Smooth muscle cell of the brain vasculature (primary cell): ENCODE results near the gene PTPRQ.
"Not testable (repeated sequence)": the region's sequence is repeated elsewhere in the genome, so short reads cannot be mapped to it uniquely, and the experiment has no call there.

ENCODE experiments used
- DNase-seq: peaks from one replicate; pipeline ENCODE4 v3.0.0-alpha.2; 2012; ENCODE audit warnings: low read depth, low spot score

Gene PTPRQ, protein sequence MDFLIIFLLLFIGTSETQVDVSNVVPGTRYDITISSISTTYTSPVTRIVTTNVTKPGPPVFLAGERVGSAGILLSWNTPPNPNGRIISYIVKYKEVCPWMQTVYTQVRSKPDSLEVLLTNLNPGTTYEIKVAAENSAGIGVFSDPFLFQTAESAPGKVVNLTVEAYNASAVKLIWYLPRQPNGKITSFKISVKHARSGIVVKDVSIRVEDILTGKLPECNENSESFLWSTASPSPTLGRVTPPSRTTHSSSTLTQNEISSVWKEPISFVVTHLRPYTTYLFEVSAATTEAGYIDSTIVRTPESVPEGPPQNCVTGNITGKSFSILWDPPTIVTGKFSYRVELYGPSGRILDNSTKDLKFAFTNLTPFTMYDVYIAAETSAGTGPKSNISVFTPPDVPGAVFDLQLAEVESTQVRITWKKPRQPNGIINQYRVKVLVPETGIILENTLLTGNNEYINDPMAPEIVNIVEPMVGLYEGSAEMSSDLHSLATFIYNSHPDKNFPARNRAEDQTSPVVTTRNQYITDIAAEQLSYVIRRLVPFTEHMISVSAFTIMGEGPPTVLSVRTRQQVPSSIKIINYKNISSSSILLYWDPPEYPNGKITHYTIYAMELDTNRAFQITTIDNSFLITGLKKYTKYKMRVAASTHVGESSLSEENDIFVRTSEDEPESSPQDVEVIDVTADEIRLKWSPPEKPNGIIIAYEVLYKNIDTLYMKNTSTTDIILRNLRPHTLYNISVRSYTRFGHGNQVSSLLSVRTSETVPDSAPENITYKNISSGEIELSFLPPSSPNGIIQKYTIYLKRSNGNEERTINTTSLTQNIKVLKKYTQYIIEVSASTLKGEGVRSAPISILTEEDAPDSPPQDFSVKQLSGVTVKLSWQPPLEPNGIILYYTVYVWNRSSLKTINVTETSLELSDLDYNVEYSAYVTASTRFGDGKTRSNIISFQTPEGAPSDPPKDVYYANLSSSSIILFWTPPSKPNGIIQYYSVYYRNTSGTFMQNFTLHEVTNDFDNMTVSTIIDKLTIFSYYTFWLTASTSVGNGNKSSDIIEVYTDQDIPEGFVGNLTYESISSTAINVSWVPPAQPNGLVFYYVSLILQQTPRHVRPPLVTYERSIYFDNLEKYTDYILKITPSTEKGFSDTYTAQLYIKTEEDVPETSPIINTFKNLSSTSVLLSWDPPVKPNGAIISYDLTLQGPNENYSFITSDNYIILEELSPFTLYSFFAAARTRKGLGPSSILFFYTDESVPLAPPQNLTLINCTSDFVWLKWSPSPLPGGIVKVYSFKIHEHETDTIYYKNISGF (N-terminal part only)

DNA sequence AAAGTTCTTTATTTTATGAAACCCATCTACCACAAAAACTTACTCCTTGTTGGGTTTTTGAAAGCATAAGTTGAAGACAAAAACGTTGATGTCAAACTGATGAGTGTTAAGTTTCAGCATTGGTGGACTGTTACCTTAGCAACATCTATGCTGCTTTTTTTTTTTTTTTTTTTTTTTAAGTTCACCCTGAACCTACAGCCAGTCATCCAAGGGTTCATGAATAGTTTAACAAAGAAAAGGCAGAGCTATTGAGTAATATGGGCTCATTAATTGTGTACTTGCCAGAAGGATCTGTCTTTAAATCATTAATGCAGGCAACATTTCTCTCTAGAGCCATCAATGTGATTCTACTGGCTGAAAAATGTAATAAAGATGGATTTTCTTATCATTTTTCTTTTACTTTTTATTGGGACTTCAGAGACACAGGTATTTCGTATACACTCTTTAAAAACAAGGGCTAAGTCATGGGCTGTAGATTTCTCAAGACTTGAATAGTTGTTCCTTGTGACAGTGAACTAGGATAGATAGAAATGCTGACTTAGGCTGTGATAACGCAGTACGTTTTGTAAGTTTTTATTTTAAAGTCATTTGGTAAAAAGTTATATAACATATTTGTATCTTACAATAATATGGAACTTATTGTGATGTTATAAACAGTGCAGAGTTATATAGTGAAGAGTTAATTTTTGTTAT is at the start of gene PTPRQ:
Gene PTPRQ, plus strand, starts transcription at position 262 of the 693 bp plus-strand sequence. Its CDS starts 111 bp downstream, at position 373.
- no peak for DNase-seq

DNA sequence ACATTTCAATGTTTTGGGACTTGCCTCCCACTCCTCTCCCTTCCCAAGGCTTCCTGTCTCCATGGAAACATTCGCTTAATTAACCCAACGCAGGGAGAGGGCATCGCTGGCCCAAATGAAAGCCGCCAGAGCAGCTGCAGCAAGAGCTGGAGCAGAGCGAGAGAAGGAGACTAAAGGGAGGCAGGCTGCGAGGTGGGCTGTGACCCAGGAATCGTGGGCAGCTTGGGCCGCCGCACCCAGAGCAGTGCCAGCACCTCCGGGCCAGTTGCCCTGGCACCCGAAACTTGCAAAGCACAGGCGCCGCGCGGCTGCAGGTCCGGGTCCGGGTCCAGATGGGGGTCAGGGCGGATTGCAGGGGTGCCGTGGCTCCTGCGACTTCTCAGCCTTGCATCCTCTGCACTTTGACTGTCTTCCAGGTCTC is 43.5 kb upstream of the PTPRQ start:
- no peak for DNase-seq

DNA sequence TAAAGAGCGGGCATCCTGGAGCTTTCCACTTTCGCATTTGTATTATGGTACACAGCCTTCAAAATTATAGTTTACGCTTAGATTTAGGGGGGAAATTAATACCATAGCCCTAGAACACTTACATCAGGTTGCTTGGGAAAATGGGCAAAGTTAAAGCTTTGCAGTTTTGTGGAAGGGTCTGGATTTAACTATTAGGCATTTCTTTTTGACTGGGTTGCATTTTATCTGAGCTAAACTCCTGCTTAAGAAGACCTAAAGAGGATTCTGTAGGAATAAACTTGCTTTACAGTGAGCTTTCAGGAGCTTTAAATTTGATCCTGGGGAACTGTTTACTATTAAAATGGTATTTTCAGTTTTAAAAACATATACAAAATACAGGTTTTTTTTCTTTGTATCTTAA is 42.8 kb upstream of the PTPRQ start:
- DNase-seq: no peak

GRCh38 chr12:80404629-80405028 is 39.4 kb upstream of the PTPRQ start:
- no peak for DNase-seq

- no peak for DNase-seq
Measured at GRCh38 chr12:80406253-80406652, 37.8 kb upstream of the PTPRQ start.

DNA sequence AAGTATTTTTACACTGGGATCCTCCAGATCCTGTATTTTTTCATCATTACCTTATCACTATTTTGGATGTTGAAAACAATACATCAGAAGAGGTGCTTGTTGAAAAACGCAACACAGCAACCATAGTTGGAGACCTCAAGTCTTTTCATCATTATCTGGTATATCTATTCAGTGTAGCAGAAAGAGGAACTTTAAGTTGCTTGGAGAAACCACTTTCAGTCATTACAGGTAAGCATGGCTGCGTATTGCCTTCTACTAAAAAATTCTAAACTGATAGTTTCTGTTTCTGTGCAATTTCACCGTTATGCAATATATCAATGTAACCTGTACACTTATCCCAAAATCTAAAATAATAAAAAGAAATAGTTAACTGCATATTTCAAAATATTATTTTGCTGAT is 32.2 kb upstream of the PTPRQ start:
- no peak for DNase-seq

- peak; percentile 32 for DNase-seq
Measured at GRCh38 chr12:80412343-80412953, 31.6 kb upstream of the PTPRQ start.

GRCh38 chr12:80413462-80413861 is 30.6 kb upstream of the PTPRQ start:
- DNase-seq: no peak

GRCh38 chr12:80415466-80415865 is 28.6 kb upstream of the PTPRQ start:
- no peak for DNase-seq

GRCh38 chr12:80419644-80420043 is 24.4 kb upstream of the PTPRQ start:
- DNase-seq: no peak

- DNase-seq: no peak
Measured at GRCh38 chr12:80420075-80420474, 24.0 kb upstream of the PTPRQ start.

GRCh38 chr12:80422550-80422949 is 21.5 kb upstream of the PTPRQ start:
- no peak for DNase-seq

DNA sequence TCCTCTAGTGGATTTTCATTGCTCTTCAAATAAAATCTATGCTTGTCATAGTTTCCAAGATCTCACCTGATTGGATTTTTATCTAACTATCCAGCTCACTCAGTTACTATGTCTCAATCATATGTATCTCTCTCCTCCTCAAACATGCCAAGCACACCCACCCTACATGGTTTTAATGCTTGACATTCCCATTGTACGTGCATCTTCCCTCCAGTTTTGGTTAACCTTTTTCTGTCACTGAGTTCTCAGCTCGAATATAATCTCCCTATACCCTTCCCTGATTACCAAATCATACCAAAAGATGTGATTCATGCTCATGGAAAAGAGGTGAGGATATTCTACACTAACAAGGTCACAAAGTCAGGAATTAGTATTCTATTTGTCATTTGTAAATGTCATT is 12.0 kb upstream of the PTPRQ start:
- no peak for DNase-seq

DNA sequence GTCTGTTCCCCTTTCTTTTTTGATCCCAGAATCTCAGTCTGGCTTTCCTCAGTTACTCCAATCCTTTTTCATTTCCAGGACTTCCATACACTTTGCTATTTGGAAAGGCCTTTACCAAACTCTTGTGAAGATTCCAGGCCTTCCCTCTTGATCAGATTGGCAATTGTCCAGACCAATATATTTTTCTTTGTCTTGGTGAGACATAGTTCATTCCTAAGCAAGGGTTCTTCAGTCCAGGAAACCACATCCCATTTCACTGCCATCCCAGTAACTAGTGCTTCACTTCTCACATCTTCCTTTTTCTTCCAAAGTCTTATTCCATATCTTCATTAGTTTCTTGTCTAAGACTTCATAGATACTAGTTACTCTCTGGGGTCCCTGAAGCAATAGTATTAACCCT is 2.1 kb upstream of the PTPRQ start:
- DNase-seq: peak; percentile 12

DNA sequence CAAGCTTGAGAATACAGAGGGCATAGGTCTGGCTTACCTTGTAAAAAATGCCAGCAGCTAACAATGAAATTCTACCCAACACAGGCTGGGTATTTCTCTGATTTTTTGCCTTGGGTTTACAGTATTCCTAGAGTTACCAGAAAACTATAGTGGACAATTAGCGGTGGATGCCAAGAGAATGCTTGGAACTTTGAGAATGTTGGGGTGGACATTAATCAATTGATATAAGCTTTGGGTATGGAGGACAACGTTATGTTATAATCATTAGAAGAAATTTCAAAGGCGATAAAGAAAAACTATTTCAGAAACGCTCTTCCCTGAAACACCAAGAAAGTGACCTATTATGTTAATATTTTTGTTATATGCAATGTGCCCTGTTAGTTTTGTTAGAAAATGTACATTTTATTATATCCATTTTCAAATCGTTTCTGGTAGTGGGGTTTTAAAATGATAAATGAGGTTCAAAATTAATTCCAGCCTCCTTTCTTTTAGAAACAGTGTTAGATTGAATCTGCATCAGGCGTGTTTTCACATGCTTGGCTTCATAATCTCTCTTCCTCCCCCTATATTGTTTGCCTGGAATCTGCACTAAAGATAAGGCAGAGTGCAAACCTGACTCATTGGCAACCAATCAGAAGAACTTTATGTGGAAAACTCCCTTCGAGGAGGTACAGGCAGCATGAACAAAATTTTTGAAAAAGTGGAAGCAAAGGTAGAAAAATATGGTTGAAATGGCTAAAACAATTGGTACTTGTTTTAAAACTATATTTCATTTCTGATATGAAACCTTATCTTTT is 1.4 kb upstream of the PTPRQ start:
- DNase-seq: no peak

DNA sequence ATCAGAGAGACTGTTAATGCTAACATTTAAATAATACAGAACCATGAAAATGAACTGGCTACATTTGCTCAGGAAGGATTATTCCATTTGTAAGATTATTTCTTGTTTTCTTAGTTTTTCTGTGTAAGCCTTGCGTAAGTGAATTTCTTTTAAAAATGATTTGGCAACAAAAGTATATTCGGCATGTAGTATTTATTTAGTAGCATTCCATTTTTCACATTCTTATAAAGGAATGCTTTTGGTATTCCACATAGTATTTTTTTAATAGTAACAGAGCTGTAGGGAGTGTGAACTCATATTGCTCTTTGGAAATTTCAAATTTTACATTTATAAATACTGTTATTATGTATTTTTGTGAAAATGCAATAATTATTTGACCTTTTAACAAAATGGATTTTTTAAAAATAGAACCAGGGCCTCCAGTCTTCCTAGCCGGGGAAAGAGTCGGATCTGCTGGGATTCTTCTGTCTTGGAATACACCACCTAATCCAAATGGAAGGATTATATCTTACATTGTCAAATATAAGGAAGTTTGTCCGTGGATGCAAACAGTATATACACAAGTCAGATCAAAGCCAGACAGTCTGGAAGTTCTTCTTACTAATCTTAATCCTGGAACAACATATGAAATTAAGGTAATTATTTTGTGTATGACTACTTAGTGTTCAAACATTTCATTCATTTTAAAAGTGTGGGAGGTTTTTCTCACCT is 1.2 kb downstream of the PTPRQ start:
- DNase-seq: no peak

DNA sequence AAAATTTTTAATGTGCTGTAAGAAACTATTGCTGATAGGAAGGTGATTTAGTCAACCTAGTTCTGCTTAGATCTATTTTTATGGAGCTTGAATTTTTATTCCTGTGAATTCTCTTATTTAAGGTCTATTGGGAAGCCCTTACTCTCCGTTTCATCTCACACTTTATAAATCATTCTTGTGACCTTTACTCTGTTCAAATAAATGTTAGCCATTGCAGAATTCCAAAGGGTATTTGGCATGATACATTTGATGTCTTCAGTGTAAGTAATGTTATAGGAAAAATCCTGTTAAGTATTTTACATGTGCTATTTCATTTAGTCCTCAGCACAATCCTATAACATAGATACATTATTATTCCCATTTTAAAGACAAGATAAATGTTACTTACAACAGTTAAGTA is 12.5 kb downstream of the PTPRQ start:
- DNase-seq: no peak

- DNase-seq: no peak
Measured at GRCh38 chr12:80460972-80461371, 16.9 kb downstream of the PTPRQ start.

GRCh38 chr12:80461851-80462250 is 17.8 kb downstream of the PTPRQ start:
- not testable (repeated sequence) for DNase-seq
